NCI-H1436 treated with DMSO at 0.1 percent for 48 hours (cell line): ENCODE data around the gene KLHL29.
"Not testable (repeated sequence)": the region's sequence is repeated elsewhere in the genome, so short reads cannot be mapped to it uniquely, and the experiment has no call there.

Experiments
- DNase-seq: peaks from one replicate; lab custom pipeline; 2025; lab: John Stamatoyannopoulos, UW

KLHL29 gene

GRCh38 chr2:23373666-23374065 lies 11.3 kb upstream of the KLHL29 start:
- DNase-seq = no peak

- DNase-seq = no peak
Observed at GRCh38 chr2:23375448-23375847, 9.5 kb upstream of the KLHL29 start.

GRCh38 chr2:23376075-23376474 lies 8.9 kb upstream of the KLHL29 start:
- no peak for DNase-seq

- DNase-seq = no peak
Observed at GRCh38 chr2:23376972-23377371, 8.0 kb upstream of the KLHL29 start.

- no peak for DNase-seq
Observed at GRCh38 chr2:23377771-23378170, 7.2 kb upstream of the KLHL29 start.

GRCh38 chr2:23378496-23378895 lies 6.5 kb upstream of the KLHL29 start:
- no peak for DNase-seq

- DNase-seq = no peak
Observed at GRCh38 chr2:23379220-23379695, 5.7 kb upstream of the KLHL29 start.

- DNase-seq = no peak
Observed at GRCh38 chr2:23380562-23381065, 4.4 kb upstream of the KLHL29 start.

GRCh38 chr2:23381084-23381483 lies 3.9 kb upstream of the KLHL29 start:
- DNase-seq = peak; percentile 30

- no peak for DNase-seq
Observed at GRCh38 chr2:23381485-23381884, 3.5 kb upstream of the KLHL29 start.

- no peak for DNase-seq
Observed at GRCh38 chr2:23383100-23383499, 1.9 kb upstream of the KLHL29 start.

GRCh38 chr2:23385351-23385747 lies 370 bp downstream of the KLHL29 start:
- DNase-seq = no peak

- DNase-seq = no peak
Observed at GRCh38 chr2:23385748-23386338, 864 bp downstream of the KLHL29 start.

- DNase-seq = no peak
Observed at GRCh38 chr2:23386339-23387220, 1.6 kb downstream of the KLHL29 start.

- DNase-seq = no peak
Observed at GRCh38 chr2:23387221-23387550, 2.2 kb downstream of the KLHL29 start.

GRCh38 chr2:23387845-23388244 lies 2.9 kb downstream of the KLHL29 start:
- no peak for DNase-seq

- no peak for DNase-seq
Observed at GRCh38 chr2:23388294-23388693, 3.3 kb downstream of the KLHL29 start.

- DNase-seq = no peak
Observed at GRCh38 chr2:23388756-23389514, 4.0 kb downstream of the KLHL29 start.

- DNase-seq = no peak
Observed at GRCh38 chr2:23390152-23390551, 5.2 kb downstream of the KLHL29 start.

- DNase-seq = not testable (repeated sequence)
Observed at GRCh38 chr2:23391237-23391736, 6.3 kb downstream of the KLHL29 start.

GRCh38 chr2:23393722-23394121 lies 8.7 kb downstream of the KLHL29 start:
- DNase-seq = no peak

GRCh38 chr2:23394700-23395099 lies 9.7 kb downstream of the KLHL29 start:
- no peak for DNase-seq
